ENCODE data around the gene PMEL. TPM values are rescaled to one million over a fixed set of nuclear protein-coding genes. Genes with fewer than 3 reads are reported as not detected.

The PMEL gene
- total and polyA plus RNA-seq, 9 of the 15 experiments (the other 6 are each of a cell fraction or from before 2014, with no cell fraction given): 0.36 to 2.0 (median 0.98) TPM

GRCh38 chr12:55908726-55909512, 56.9 kb downstream of the PMEL start (continued):
- TF ChIP-seq TCF15 (CRISPR knock-in tag; IDR thresholded peaks at IDR 0.05) (no peak), ASH1L (IDR thresholded peaks at IDR 0.05; ENCODE audit: borderline replicate concordance, low read depth, partially characterized antibody) (no peak), CREB1 (IDR thresholded peaks at IDR 0.05) (no peak), CREB1 (CRISPR knock-in tag; IDR thresholded peaks at IDR 0.05) (no peak), CBFA2T3 (IDR thresholded peaks at IDR 0.05) (peak; percentile 31; the same call in 1 of the 2 replicates)

GRCh38 chr12:55906056-55906455, 59.8 kb downstream of the PMEL start:
- peaks cover 10% of the 10 kb centered on the region; the same call in 2 of the 3 replicates for H3K36me3 ChIP-seq (ENCODE audit: control insufficient read depth, insufficient read depth, low read length)
- TF ChIP-seq HLTF (IDR thresholded peaks at IDR 0.05) (no peak), U2AF2 (optimal IDR thresholded peaks at IDR 0.05; ENCODE audit: low read depth, low read length) (no peak), HMBOX1 (IDR thresholded peaks at IDR 0.05) (no peak), FUS (optimal IDR thresholded peaks at IDR 0.05; ENCODE audit: low read depth, low read length) (no peak), ZBTB2 (IDR thresholded peaks at IDR 0.05) (no peak), HNRNPUL1 (IDR thresholded peaks at IDR 0.05; ENCODE audit: low read length) (no peak), ZNF174 (CRISPR knock-in tag; IDR thresholded peaks at IDR 0.05) (no peak), ARID4B (CRISPR knock-in tag; IDR thresholded peaks at IDR 0.05) (no peak), TAF1 (IDR thresholded peaks at IDR 0.05; ENCODE audit: control insufficient read depth, extremely low read depth, insufficient read depth, low read length, severe bottlenecking) (no peak)

More at GRCh38 chr12:55906056-55906455, 59.8 kb downstream of the PMEL start:
- no peak overlapping the region for H2AFZ ChIP-seq (ENCODE audit: low read depth, low read length)
- CTCF ChIA-PET (ENCODE audit: low intra/inter-chr PET ratio): interaction anchor here (0.6 kb wide), 1 partner anchor 732 kb away, joined by 3 read pairs; no protein-coding TSS in a partner anchor
- H3K4me1 ChIP-seq (replicated peaks in 1 of 2; ENCODE audit: control insufficient read depth in 2 of 2, insufficient read depth in 2 of 2, low read length in 2 of 2): peaks cover 3 to 14% of the 10 kb centered on the region in 2 experiments; a peak in 3 of 5 replicates
- H3K9me1 ChIP-seq (ENCODE audit: control insufficient read depth, insufficient read depth, low read length): no peaks in the 10 kb centered on the region
- peaks cover 5% of the 10 kb centered on the region; the same call in 1 of the 3 replicates for H3K79me2 ChIP-seq (ENCODE audit: control insufficient read depth, insufficient read depth, low read length)
- DNase-seq (ENCODE audit: extremely low read depth in 1 of 4, low spot score in 3 of 4) (no peak), ATAC-seq (no peak), FAIRE-seq (no peak)
- in situ Hi-C loops (cut with MboI) (no loop called here), intact Hi-C loops (cut with micrococcal nuclease) (no loop called here)
- WGBS (ENCODE audit: insufficient coverage, low coverage, missing lambda C conversion rate): 78% methylated on average over 1 of the region's 1 CpG
- H3K27me3 ChIP-seq (ENCODE audit: control insufficient read depth in 2 of 2, insufficient read depth in 2 of 2, low read length in 2 of 2): no peaks in the 10 kb centered on the region
- no peak overlapping the region for H3K4me3 ChIP-seq
- H3K9ac ChIP-seq (ENCODE audit: insufficient read depth in 1 of 2, low read depth in 2 of 2, low read length in 2 of 2): no peak overlapping the region
- no peaks in the 10 kb centered on the region for H4K20me1 ChIP-seq (replicated peaks; ENCODE audit: control insufficient read depth, insufficient read depth, low read length)
- no peaks in the 10 kb centered on the region for H3K9me3 ChIP-seq (replicated peaks; ENCODE audit: control insufficient read depth, insufficient read depth, low read depth, low read length)
- no TSS peak for BruUV-seq (replicated peaks)
- no peak overlapping the region for H3K27ac ChIP-seq (ENCODE audit: extremely low read depth, low read depth, low read length)
- POLR2A ChIA-PET: no interaction called here
- H3K4me2 ChIP-seq (ENCODE audit: insufficient read depth, low read length): no peak overlapping the region
